HepG2 (cell line): ENCODE results near the gene SLC13A5. TPM values are rescaled to one million over a fixed set of nuclear protein-coding genes. Genes with fewer than 3 reads are reported as not detected.
A peak's percentile ranks its signal among the peaks of the same experiment; 100 is the strongest.

Source experiments
- ATAC-seq: fragments of 200-7000 bp; cut with Tn5 transposase; 3 replicates; pipeline ENCODE4 v1.9.1; 2020; ENCODE audit warnings: mild to moderate bottlenecking, moderate library complexity
- BruUV-seq: library from RNA; stranded (reverse); fragments of 400-500 nt; replicated peaks from 2 replicates; lab custom pipeline; 2021; lab: Mats Ljungman, UMichigan
- CTCF ChIA-PET: fragments of 300-600 bp; formaldehyde crosslinking; extraction: SDS; loops from one replicate; lab custom pipeline; 2021; ENCODE audit warnings: low total read pairs, inconsistent platforms, low intra/inter-chr PET ratio; lab: Yijun Ruan, JAX
- POLR2A ChIA-PET: fragments of 350-600 bp; sonication (Branson Sonifier 250); formaldehyde crosslinking; loops from one replicate; lab custom pipeline; 2020; ENCODE audit warnings: antibody characterized with exemption, inconsistent platforms; lab: Yijun Ruan, JAX
- DNase-seq: peaks from one replicate; pipeline ENCODE4 v3.0.0-alpha.2; 2015; ENCODE audit warnings: low spot score
- FAIRE-seq: peaks from 3 replicates; lab custom pipeline; 2011; peaks lifted over from hg19 to GRCh38; lab: Jason Lieb, UNC
- H2AFZ ChIP-seq: one replicate; pipeline ENCODE4 v1.6.1; 2011; ENCODE audit warnings: low read length, inconsistent platforms
- H3K27ac ChIP-seq: fragments of 300-600 bp; 3 replicates; pipeline ENCODE4 v1.8.0; 2011; ENCODE audit warnings: mixed run types, mild to moderate bottlenecking, mixed read lengths, low read length, inconsistent platforms; ENCODE audit not compliant: insufficient read depth; ENCODE audit errors: extremely low read length
- H3K27me3 ChIP-seq, 2 experiments: fragments of 200-600 bp in 1 of 2; 2 replicates in 1 of 2; 3 replicates in 1 of 2; pipeline versions ENCODE4 v1.6.0 to v1.8.0; 2011; ENCODE audit warnings: low read length in 2 of 2, mild to moderate bottlenecking in 2 of 2, moderate library complexity in 2 of 2, inconsistent platforms in 1 of 2; ENCODE audit not compliant: insufficient read depth in 2 of 2, control insufficient read depth in 1 of 2
- H3K36me3 ChIP-seq, 2 experiments: fragments of 200-600 bp in 1 of 2; replicated peaks in 1 of 2; 2 replicates in 1 of 2; 3 replicates in 1 of 2; pipeline versions ENCODE4 v1.5.1 to v1.8.0; 2011; ENCODE audit warnings: low read length in 2 of 2, inconsistent platforms in 1 of 2; ENCODE audit not compliant: insufficient read depth in 2 of 2, control insufficient read depth in 1 of 2
- H3K4me1 ChIP-seq: 2 replicates; pipeline ENCODE4 v1.5.1; 2012; ENCODE audit warnings: low read length, inconsistent platforms; ENCODE audit not compliant: insufficient read depth
- H3K4me2 ChIP-seq: 2 replicates; pipeline ENCODE4 v1.6.0; 2011; ENCODE audit warnings: low read depth, low read length, inconsistent platforms
- H3K4me3 ChIP-seq, 3 experiments: fragments of 200-600 bp in 1 of 3; sonication (generic), shearing (Covaris generic) in 1 of 3; replicated peaks in 1 of 3; 2 replicates each; pipeline ENCODE4 v1.5.1; 2011 to 2016; ENCODE audit warnings: low read length in 3 of 3, inconsistent platforms in 2 of 3, low read depth in 2 of 3, mild to moderate bottlenecking in 2 of 3, control low read depth in 1 of 3, mixed read lengths in 1 of 3; ENCODE audit not compliant: insufficient read depth in 1 of 3
- H3K79me2 ChIP-seq: one replicate; pipeline ENCODE4 v1.6.1; 2011; ENCODE audit warnings: low read length, inconsistent platforms; ENCODE audit not compliant: insufficient read depth
- H3K9ac ChIP-seq: 2 replicates; pipeline ENCODE4 v1.6.0; 2011; ENCODE audit warnings: mild to moderate bottlenecking, low read depth, low read length, inconsistent platforms; ENCODE audit not compliant: insufficient read depth
- H3K9me3 ChIP-seq: 2 replicates; pipeline ENCODE4 v1.5.1; 2012; ENCODE audit warnings: mild to moderate bottlenecking, low read length
- H4K20me1 ChIP-seq: 2 replicates; pipeline ENCODE4 v1.6.0; 2011; ENCODE audit warnings: inconsistent platforms, mild to moderate bottlenecking, low read length, moderate library complexity; ENCODE audit not compliant: insufficient read depth
- GRHL1 ChIP-seq: sonication (generic); formaldehyde crosslinking; conservative IDR thresholded peaks from 2 replicates; pipeline ENCODE4 v1.8.0; 2022; ENCODE audit warnings: missing genetic modification reagents
- JDP2 ChIP-seq: sonication (generic); formaldehyde crosslinking; IDR thresholded peaks from 2 replicates; pipeline ENCODE4 v1.8.1; 2022; ENCODE audit warnings: missing genetic modification reagents, borderline replicate concordance
- ONECUT2 ChIP-seq: sonication (generic); formaldehyde crosslinking; IDR thresholded peaks from 2 replicates; pipeline ENCODE4 v1.4.0; 2020; ENCODE audit warnings: missing genetic modification reagents
- PCBP1 ChIP-seq: fragments of 200-400 bp; formaldehyde crosslinking; IDR thresholded peaks from 2 replicates; pipeline ENCODE4 v1.6.1; 2017; ENCODE audit warnings: mild to moderate bottlenecking, low read depth, low read length, borderline replicate concordance
- PRDM4 ChIP-seq: sonication (generic); formaldehyde crosslinking; IDR thresholded peaks from 2 replicates; pipeline ENCODE4 v1.9.0; 2021; ENCODE audit warnings: missing genetic modification reagents, borderline replicate concordance
- ZFP41 ChIP-seq: sonication (generic); formaldehyde crosslinking; IDR thresholded peaks from 2 replicates; pipeline ENCODE4 v1.4.0; 2020; ENCODE audit warnings: mild to moderate bottlenecking, missing genetic modification reagents, borderline replicate concordance
- ZNF281 ChIP-seq: sonication (generic); formaldehyde crosslinking; IDR thresholded peaks from 2 replicates; pipeline ENCODE4 v1.4.0; 2020; ENCODE audit warnings: missing genetic modification reagents, borderline replicate concordance
- ZNF800 ChIP-seq: sonication (generic); formaldehyde crosslinking; IDR thresholded peaks from 2 replicates; pipeline ENCODE4 v1.4.0; 2020; ENCODE audit warnings: missing genetic modification reagents
- WGBS: methylation state at CpG from one replicate; pipeline ENCODE4 v1.1.6; 2017; ENCODE audit warnings: low lambda C conversion rate; 5-methylcytosine and 5-hydroxymethylcytosine counted together
- in situ Hi-C: cut with HindIII; loops from 2 replicates; pipeline ENCODE4 v1.10.0; 2017; ENCODE audit warnings: low pct_unique_long_range_greater_than_20kb; ENCODE audit not compliant: extremely low pct_ligation_motif_present
- intact Hi-C: fragments of 100-400 bp; cut with micrococcal nuclease; formaldehyde crosslinking; loops from one replicate; pipeline ENCODE4 v1.10.0; 2022; ENCODE audit not compliant: unreplicated experiment
- polyA plus RNA-seq, 8 experiments: library from polyadenylated mRNA; depleted of rRNA in 3 of 8; stranded (reverse) in 7 of 8; unstranded in 1 of 8; fragments of >200 nt; fragmentation: Illumina TruSeq in 4 of 8; extraction: Trizol in 4 of 8; gene quantifications; 2 replicates each; pipeline versions ENCODE4 v1.2.1 to v1.2.3, GENCODE V29; 2011 to 2016; ENCODE audit warnings: low read depth in 4 of 8, missing spikeins in 1 of 8, mixed read lengths in 1 of 8; ENCODE audit not compliant: insufficient read depth in 1 of 8
- total RNA-seq, 5 experiments: library from RNA; depleted of rRNA; stranded (reverse); fragments of >200 nt; fragmentation: Illumina TruSeq; extraction: Trizol; gene quantifications; 2 replicates each; pipeline ENCODE4 v1.2.3, GENCODE V29; 2016; ENCODE audit warnings: low read depth in 1 of 5

The SLC13A5 gene
- total and polyA plus RNA-seq, 2 of the 13 experiments (the other 11 are each of a cell fraction or from before 2014, with no cell fraction given): 42.8 to 310 TPM

- no peak for TF ChIP-seq GRHL1
These were observed 58.1 kb downstream of the SLC13A5 start (continued) for GRCh38 chr17:6654841-6655731.

GRCh38 chr17:6651919-6652452, 61.2 kb downstream of the SLC13A5 start:
- no TSS peak for BruUV-seq
- peak overlapping the region; percentile 95 for H3K9ac ChIP-seq
- peak overlapping the region; percentile 99 for H3K27ac ChIP-seq
- H3K79me2 ChIP-seq: peaks cover 59% of the 10 kb centered on the region
- in situ Hi-C loops (no loop called here), intact Hi-C loops (loop anchor here (1.0 to 5.0 kb wide), 2 partner anchors 11 to 360 kb away; partner anchors contain the start of genes RNASEK and TXNDC17)
- peaks cover 49% of the 10 kb centered on the region for H3K4me1 ChIP-seq
- WGBS: 0% methylated on average over 1 of the region's 47 CpGs
- peak overlapping the region; percentile 64 to 83 (median 77) for H3K4me3 ChIP-seq
- H3K36me3 ChIP-seq: peaks cover 2 to 7% of the 10 kb centered on the region in 2 experiments; a peak in 4 of 5 replicates
- ChIA-PET POLR2A (interaction anchor here (1.0 to 1.4 kb wide), 5 partner anchors 10 to 61 kb away, joined by 4 to 8 read pairs (median 4); partner anchors contain the start of genes KIAA0753 and SLC13A5), CTCF (interaction anchor here (1.6 kb wide), 1 partner anchor 62 kb away, joined by 3 read pairs; the partner anchor contains the start of gene SLC13A5)
- H3K9me3 ChIP-seq: no peaks in the 10 kb centered on the region
- DNase-seq: no peak
- FAIRE-seq: no peak
- H2AFZ ChIP-seq: no peak overlapping the region
- ATAC-seq: peak; percentile 43
- peaks cover 14% of the 10 kb centered on the region for H4K20me1 ChIP-seq
- peak overlapping the region; percentile 90 for H3K4me2 ChIP-seq
- no peaks in the 10 kb centered on the region; a peak in 1 of 5 replicates for H3K27me3 ChIP-seq
- TF ChIP-seq ZNF800 (CRISPR knock-in tag) (no peak; the same call in none of the 2 replicates), PRDM4 (CRISPR knock-in tag) (0 out of 2 replicates have a peak, but pooled peaks have one; percentile 83), PCBP1 (0 out of 2 replicates have a peak, but pooled peaks have one; percentile 12), JDP2 (peak; percentile 72; the same call in 1 of the 2 replicates), ONECUT2 (CRISPR knock-in tag) (no peak), ZNF281 (CRISPR knock-in tag) (peak; percentile 45; the same call in 1 of the 2 replicates), ZFP41 (CRISPR knock-in tag) (peak; percentile 99)
